A549 (cell line): ENCODE measurements around the gene COL4A5. TPM values are rescaled to one million over a fixed set of nuclear protein-coding genes. Genes with fewer than 3 reads are reported as not detected.

Source experiments
- ATAC-seq, 2 experiments: fragments of 200-7000 bp in 1 of 2; fragments of >200 bp in 1 of 2; cut with Nextera tagmentation in 1 of 2; cut with Tn5 transposase in 1 of 2; 3 replicates each; pipeline versions ENCODE4 v1.8.0 to v1.9.1; 2018 to 2020; ENCODE audit warnings: mild to moderate bottlenecking in 1 of 2, moderate library complexity in 1 of 2
- CTCF ChIA-PET: fragments of 300-600 bp; sonication (Branson Sonifier 250); formaldehyde crosslinking; extraction: SDS; loops from one replicate; lab custom pipeline; 2021; ENCODE audit warnings: antibody characterized with exemption, inconsistent platforms; lab: Yijun Ruan, JAX
- POLR2A ChIA-PET: fragments of 350-600 bp; formaldehyde crosslinking; extraction: SDS; loops from one replicate; lab custom pipeline; 2021; ENCODE audit warnings: antibody characterized with exemption, inconsistent platforms; lab: Yijun Ruan, JAX
- DNase-seq, 2 experiments: peaks; one replicate each; pipeline versions ENCODE4 v3.0.0 to v3.0.0-alpha.2; 2011 to 2016; ENCODE audit warnings: low read depth in 1 of 2, low spot score in 1 of 2
- FAIRE-seq: peaks from 2 replicates; lab custom pipeline; 2011; peaks lifted over from hg19 to GRCh38; lab: Jason Lieb, UNC
- H3K27ac ChIP-seq, 2 experiments: fragments of >200 bp; sonication (Bioruptor Twin); formaldehyde crosslinking; 3 replicates each; pipeline ENCODE4 v1.5.1; 2016 to 2017
- H3K4me1 ChIP-seq: fragments of >200 bp; sonication (Bioruptor Twin); formaldehyde crosslinking; 3 replicates; pipeline ENCODE4 v1.6.1; 2016
- H3K4me2 ChIP-seq: fragments of >200 bp; sonication (Bioruptor Twin); formaldehyde crosslinking; 3 replicates; pipeline ENCODE4 v1.6.1; 2016
- H3K4me3 ChIP-seq: fragments of >200 bp; sonication (Bioruptor Twin); formaldehyde crosslinking; 3 replicates; pipeline ENCODE4 v1.5.1; 2016
- H3K9me3 ChIP-seq: fragments of >200 bp; sonication (Bioruptor Twin); formaldehyde crosslinking; 3 replicates; pipeline ENCODE4 v1.6.1; 2016
- ATOH8 ChIP-seq: fragments of 250-450 bp; sonication (Bioruptor Pico); IDR thresholded peaks from 2 replicates; pipeline ENCODE4 v1.5.0; 2020; ENCODE audit warnings: low read depth, mild to moderate bottlenecking, moderate library complexity
- CBX2 ChIP-seq: fragments of 200-600 bp; sonication (generic); IDR thresholded peaks from 2 replicates; pipeline ENCODE4 v1.6.1; 2016; ENCODE audit warnings: low read depth, mild to moderate bottlenecking, borderline replicate concordance
- CEBPB ChIP-seq, 2 experiments: fragments of >200 bp in 1 of 2; sonication (Bioruptor Twin) in 1 of 2; formaldehyde crosslinking in 1 of 2; IDR thresholded peaks; 2 replicates each; pipeline ENCODE4 v1.6.1; 2012 to 2016
- EHMT2 ChIP-seq: fragments of 200-600 bp; sonication (generic); IDR thresholded peaks from 2 replicates; pipeline ENCODE4 v1.6.1; 2016; ENCODE audit warnings: antibody characterized with exemption, low read depth, mild to moderate bottlenecking, moderate library complexity
- ELK1 ChIP-seq: fragments of 150-350 bp; IDR thresholded peaks from 2 replicates; pipeline ENCODE4 v1.6.1; 2014; ENCODE audit warnings: low read depth, mild to moderate bottlenecking, low read length
- FOSB ChIP-seq: fragments of 250-450 bp; sonication (Bioruptor Pico); IDR thresholded peaks from 2 replicates; pipeline ENCODE4 v1.5.0; 2020; ENCODE audit warnings: mild to moderate bottlenecking, moderate library complexity
- FOSL2 ChIP-seq, 2 experiments: fragments of 450-650 bp in 1 of 2; fragments of >200 bp in 1 of 2; sonication (Bioruptor Twin) in 1 of 2; formaldehyde crosslinking; IDR thresholded peaks; 2 replicates each; pipeline versions ENCODE4 v1.5.0 to v1.6.1; 2016 to 2020; ENCODE audit warnings: mild to moderate bottlenecking in 1 of 2, moderate library complexity in 1 of 2
- FOXS1 ChIP-seq: fragments of 250-450 bp; sonication (Bioruptor Pico); IDR thresholded peaks from 2 replicates; pipeline ENCODE4 v1.5.0; 2020; ENCODE audit warnings: mild to moderate bottlenecking, moderate library complexity
- HES2 ChIP-seq: fragments of >200 bp; sonication (Bioruptor Twin); formaldehyde crosslinking; IDR thresholded peaks from 2 replicates; pipeline ENCODE4 v1.6.1; 2016
- HOXB5 ChIP-seq: fragments of 250-450 bp; sonication (Bioruptor Pico); IDR thresholded peaks from 2 replicates; pipeline ENCODE4 v1.5.0; 2020; ENCODE audit warnings: mild to moderate bottlenecking, moderate library complexity
- JUN ChIP-seq, 2 experiments: fragments of >200 bp; sonication (Bioruptor Twin); formaldehyde crosslinking; IDR thresholded peaks; 2 replicates in 1 of 2; 3 replicates in 1 of 2; pipeline ENCODE4 v1.6.1; 2016 to 2017
- JUNB ChIP-seq: fragments of >200 bp; sonication (Bioruptor Twin); formaldehyde crosslinking; IDR thresholded peaks from 2 replicates; pipeline ENCODE4 v1.6.1; 2016
- KDM1A ChIP-seq: fragments of 200-600 bp; sonication (generic); IDR thresholded peaks from 2 replicates; pipeline ENCODE4 v1.6.1; 2016; ENCODE audit warnings: low read depth, mild to moderate bottlenecking
- KDM5A ChIP-seq: fragments of 200-600 bp; sonication (generic); IDR thresholded peaks from 2 replicates; pipeline ENCODE4 v1.6.1; 2016; ENCODE audit warnings: antibody characterized with exemption, mild to moderate bottlenecking
- MYC ChIP-seq: IDR thresholded peaks from 2 replicates; pipeline ENCODE4 v1.6.1; 2012; ENCODE audit warnings: mild to moderate bottlenecking, inconsistent platforms, low read length, improper control_type of control experiment, borderline replicate concordance
- NPAS2 ChIP-seq: fragments of 250-450 bp; sonication (Bioruptor Pico); IDR thresholded peaks from 2 replicates; pipeline ENCODE4 v1.8.0; 2022; ENCODE audit warnings: mild to moderate bottlenecking, moderate library complexity, borderline replicate concordance
- NR3C1 ChIP-seq: fragments of >200 bp; sonication (Bioruptor Twin); formaldehyde crosslinking; IDR thresholded peaks from 3 replicates; pipeline ENCODE4 v1.6.1; 2017
- PBX3 ChIP-seq: IDR thresholded peaks from 2 replicates; pipeline ENCODE4 v1.6.1; 2012
- PHF8 ChIP-seq: fragments of 200-600 bp; sonication (generic); IDR thresholded peaks from 2 replicates; pipeline ENCODE4 v1.6.1; 2016; ENCODE audit warnings: low read depth, mild to moderate bottlenecking, antibody characterized with exemption, moderate library complexity, borderline replicate concordance
- POLR2AphosphoS2 ChIP-seq: conservative IDR thresholded peaks from 2 replicates; pipeline ENCODE4 v1.6.1; 2012; ENCODE audit warnings: low read length, improper control_type of control experiment, inconsistent platforms
- RARB ChIP-seq: fragments of 250-450 bp; sonication (Bioruptor Pico); IDR thresholded peaks from 2 replicates; pipeline ENCODE4 v1.8.0; 2021; ENCODE audit warnings: mild to moderate bottlenecking, moderate library complexity
- SMC3 ChIP-seq: fragments of >200 bp; sonication (Bioruptor Twin); formaldehyde crosslinking; IDR thresholded peaks from 3 replicates; pipeline ENCODE4 v1.6.1; 2018; ENCODE audit warnings: inconsistent platforms
- TP53 ChIP-seq: fragments of 250-450 bp; sonication (Bioruptor Pico); IDR thresholded peaks from 2 replicates; pipeline ENCODE4 v1.5.0; 2021; ENCODE audit warnings: mild to moderate bottlenecking, moderate library complexity
- WGBS: methylation state at CpG from one replicate; pipeline ENCODE4 v1.1.6; 2017; ENCODE audit errors: missing lambda C conversion rate; 5-methylcytosine and 5-hydroxymethylcytosine counted together
- polyA plus RNA-seq, 4 experiments: library from polyadenylated mRNA; depleted of rRNA in 3 of 4; stranded (reverse); fragments of >200 nt; fragmentation: RNase III in 1 of 4; extraction: RNeasy Plus Mini Kit Qiagen cat#74134 plus additional on column Dnase treatment in 1 of 4; gene quantifications; 2 replicates in 3 of 4; 3 replicates in 1 of 4; pipeline ENCODE4 v1.2.3, GENCODE V29; 2011 to 2017

The COL4A5 gene
- polyA plus RNA-seq, 2 of the 4 experiments (the other 2 are of a cell fraction) = 17.5 to 48.6 TPM

- WGBS = 89% methylated on average over 1 of the region's 1 CpG
- Histone ChIP-seq H3K27ac (no peak overlapping the region), H3K4me2 (no peak overlapping the region), H3K9me3 (no peaks in the 10 kb centered on the region), H3K4me1 (no peaks in the 10 kb centered on the region), H3K4me3 (no peak overlapping the region)
- CTCF ChIA-PET = no interaction called here
- TF ChIP-seq ELK1 = no peak
- TF ChIP-seq EHMT2 = no peak
- no peak for TF ChIP-seq RARB (CRISPR knock-in tag)
- no peak for TF ChIP-seq CBX2
- no peak for TF ChIP-seq CEBPB (IDR thresholded peaks at IDR 0.05)
- TF ChIP-seq JUNB = no peak
- no peak for TF ChIP-seq ATOH8 (CRISPR knock-in tag)
- no peak for TF ChIP-seq FOSB (CRISPR knock-in tag)
- no peak for TF ChIP-seq HOXB5
- TF ChIP-seq NR3C1 = no peak
- TF ChIP-seq JUN (IDR thresholded peaks at IDR 0.05) = no peak
- TF ChIP-seq PHF8 = no peak
- TF ChIP-seq FOXS1 (CRISPR knock-in tag) = no peak
- TF ChIP-seq NPAS2 = no peak
- TF ChIP-seq HES2 = no peak
- no peak for TF ChIP-seq PBX3
- no peak for TF ChIP-seq POLR2AphosphoS2
- TF ChIP-seq KDM1A = no peak
- TF ChIP-seq SMC3 = no peak
- no peak for TF ChIP-seq KDM5A
- FAIRE-seq (peak; percentile 7), ATAC-seq (no peak), DNase-seq (no peak)
- POLR2A ChIA-PET = no interaction called here
These were observed 13.4 kb upstream of the COL4A5 start for GRCh38 chrX:108426262-108426661.

GRCh38 chrX:108435261-108435660 lies 4.4 kb upstream of the COL4A5 start:
- ChIA-PET POLR2A (no interaction called here), CTCF (interaction anchor here (2.9 kb wide), 1 partner anchor 211 kb away, joined by 10 read pairs; no protein-coding TSS in a partner anchor)
- 82% methylated on average over 5 of the region's 5 CpGs for WGBS
- no peak for ATAC-seq
- Histone ChIP-seq H3K4me1 (peaks cover 4% of the 10 kb centered on the region; the same call in 1 of the 3 replicates), H3K4me2 (0 out of 3 replicates have a peak overlapping the region, but pooled peaks have one; percentile 12), H3K9me3 (no peaks in the 10 kb centered on the region), H3K4me3 (no peak overlapping the region), H3K27ac (no peak overlapping the region)
- FAIRE-seq = no peak
- TF ChIP-seq TP53 (CRISPR knock-in tag) (no peak), FOSL2 (IDR thresholded peaks at IDR 0.05) (no peak), FOSL2 (CRISPR knock-in tag; IDR thresholded peaks at IDR 0.05) (no peak), MYC (no peak)
- DNase-seq = no peak
